Stimulated activated CD8-positive, alpha-beta memory T cell treated with anti-CD3 and anti-CD28 coated beads, Interleukin-7, amount 100 ng/mL, for 48 hours (primary cell): ENCODE results near the gene SERTAD1.

Experiments
- DNase-seq, 2 donors: peaks; one replicate each; pipeline ENCODE4 v3.0.0-alpha.2; 2020; ENCODE audit warnings: low read depth in 1 of 2; ENCODE audit errors: extremely low read depth in 1 of 2

SERTAD1 gene

DNA sequence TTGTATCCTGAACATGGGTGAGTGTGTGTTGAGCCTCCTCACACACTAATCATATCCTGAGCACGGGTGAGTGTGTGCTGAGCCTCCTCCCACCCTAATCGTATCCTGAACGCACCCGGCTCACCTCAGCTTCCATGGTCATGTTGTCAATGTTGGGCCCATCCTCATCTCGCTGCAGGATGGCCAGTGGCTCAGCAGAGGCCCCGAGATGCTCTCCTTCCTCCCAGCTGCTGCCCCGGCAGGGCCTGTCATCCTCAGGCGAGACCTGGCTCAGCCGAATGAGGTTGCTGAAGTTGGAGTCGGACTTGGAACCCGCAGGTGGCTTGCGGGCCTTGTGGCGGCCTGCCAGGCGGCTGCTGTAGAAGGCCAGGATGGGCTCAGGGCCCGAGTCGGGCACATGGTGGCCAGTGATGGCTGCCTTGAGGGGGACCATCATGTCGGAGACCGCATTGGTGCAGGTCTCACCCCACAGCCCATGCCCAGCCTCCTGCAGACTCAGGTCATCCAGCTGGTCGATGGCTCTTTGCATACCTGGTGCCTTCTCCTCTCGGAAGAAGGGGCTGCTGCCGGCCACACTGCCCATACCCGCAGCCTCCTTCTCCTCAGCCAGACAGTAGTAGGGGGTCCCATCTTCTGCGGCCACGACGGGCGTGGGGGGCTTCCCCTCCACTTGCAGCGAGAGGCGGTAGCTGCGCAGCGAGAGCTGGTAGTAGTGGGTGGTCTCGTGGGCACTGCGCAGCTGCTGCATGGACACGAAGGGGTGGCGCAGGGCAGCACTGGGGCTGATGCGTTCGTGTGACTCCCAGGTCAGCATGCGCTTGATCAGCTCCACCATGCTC, 45.4 kb downstream of the SERTAD1 start:
- DNase-seq: no peak

DNA sequence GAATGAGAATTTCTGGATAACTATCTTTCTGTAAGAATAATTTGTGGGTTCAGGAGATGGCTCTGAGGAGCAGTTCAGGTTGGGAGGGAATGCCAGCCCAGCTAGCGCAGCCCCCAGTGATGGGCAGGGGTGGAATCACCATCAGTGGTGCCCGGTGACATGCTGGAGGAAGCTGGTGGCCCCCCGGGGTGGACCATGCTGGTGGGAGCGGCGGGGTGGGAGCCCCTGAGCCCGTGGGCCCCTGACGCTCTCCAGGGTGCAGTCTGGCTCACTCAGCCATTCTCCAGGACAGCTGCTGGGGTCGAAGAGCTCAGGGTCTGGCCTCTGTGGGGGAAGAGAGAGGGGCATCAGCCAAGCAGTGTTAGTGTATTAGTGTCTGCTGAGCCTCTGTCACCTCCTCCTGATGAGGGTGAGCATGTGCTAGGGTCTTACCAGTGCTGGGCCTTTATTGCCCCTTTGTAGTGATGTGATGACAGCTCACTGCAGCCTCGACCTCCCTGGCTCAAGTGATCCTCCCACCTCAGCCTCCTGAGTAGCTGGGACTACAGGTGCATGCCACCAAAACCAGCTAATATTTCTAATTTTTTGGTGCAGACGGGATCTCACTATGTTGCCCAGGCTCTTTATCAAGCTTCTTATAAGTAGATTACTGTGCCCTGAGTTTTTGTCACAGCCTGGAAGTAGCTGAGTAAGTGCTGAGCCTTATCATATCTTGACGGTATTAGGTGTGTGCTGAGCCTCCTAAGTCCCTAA, 46.2 kb downstream of the SERTAD1 start:
- DNase-seq: no peak

DNA sequence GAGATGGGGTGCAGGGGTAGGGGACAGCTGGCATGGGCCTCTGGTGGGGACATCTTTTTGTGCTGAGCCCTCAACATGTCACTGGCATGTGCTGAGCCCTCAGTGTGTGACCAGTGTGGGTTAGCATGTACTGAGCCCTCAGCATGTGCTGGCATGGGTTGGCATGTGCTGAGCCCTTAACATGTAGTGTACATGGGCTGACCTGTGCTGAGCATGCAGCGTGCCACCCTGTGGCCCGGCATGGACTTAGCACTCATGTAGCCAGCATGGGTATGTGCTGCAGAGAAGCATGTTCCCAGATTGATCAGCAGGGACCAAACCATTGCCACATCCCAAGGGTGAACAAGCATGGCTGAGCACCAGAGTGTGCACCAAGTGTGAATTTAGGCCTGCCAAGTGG, 47.3 kb downstream of the SERTAD1 start:
- DNase-seq: no peak

DNA sequence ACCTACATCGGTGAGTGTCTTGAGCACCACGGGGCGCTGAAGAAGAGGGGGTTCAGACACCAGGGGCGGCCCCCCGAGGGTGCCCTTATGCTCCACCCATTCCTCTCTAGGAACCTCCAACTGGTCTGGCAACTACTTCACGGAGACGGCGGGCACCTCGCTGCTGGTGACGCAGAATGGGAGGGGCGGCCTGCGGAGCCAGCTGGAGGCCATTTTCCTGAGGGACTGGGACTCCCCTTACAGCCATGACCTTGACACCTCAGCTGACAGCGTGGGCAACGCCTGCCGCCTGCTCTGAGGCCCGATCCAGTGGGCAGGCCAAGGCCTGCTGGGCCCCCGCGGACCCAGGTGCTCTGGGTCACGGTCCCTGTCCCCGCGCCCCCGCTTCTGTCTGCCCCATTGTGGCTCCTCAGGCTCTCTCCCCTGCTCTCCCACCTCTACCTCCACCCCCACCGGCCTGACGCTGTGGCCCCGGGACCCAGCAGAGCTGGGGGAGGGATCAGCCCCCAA, 47.9 kb downstream of the SERTAD1 start:
- no peak for DNase-seq

DNA sequence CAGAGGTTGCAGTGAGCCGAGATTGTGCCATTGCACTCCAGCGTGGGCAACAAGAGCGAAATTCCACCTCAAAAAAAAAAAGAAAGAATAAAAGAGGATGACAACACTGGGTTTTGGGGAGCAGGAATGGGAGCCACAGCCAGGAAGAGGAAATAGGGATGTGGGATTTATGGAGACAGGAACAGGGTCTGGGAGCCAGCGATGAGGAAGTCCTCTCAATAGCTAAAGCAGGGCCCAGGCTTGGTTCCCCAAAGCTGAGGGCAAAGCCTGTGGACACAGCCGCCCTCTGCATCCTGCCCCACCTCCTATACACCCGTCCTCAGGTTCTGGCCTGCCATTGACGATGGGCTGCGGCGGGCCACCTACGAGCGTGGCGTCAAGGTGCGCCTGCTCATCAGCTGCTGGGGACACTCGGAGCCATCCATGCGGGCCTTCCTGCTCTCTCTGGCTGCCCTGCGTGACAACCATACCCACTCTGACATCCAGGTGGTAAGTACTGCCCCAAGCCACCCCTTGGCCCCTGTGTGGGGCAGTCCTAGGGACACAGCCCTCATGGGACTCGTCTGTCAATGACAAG, 49.4 kb downstream of the SERTAD1 start:
- no peak for DNase-seq

DNA sequence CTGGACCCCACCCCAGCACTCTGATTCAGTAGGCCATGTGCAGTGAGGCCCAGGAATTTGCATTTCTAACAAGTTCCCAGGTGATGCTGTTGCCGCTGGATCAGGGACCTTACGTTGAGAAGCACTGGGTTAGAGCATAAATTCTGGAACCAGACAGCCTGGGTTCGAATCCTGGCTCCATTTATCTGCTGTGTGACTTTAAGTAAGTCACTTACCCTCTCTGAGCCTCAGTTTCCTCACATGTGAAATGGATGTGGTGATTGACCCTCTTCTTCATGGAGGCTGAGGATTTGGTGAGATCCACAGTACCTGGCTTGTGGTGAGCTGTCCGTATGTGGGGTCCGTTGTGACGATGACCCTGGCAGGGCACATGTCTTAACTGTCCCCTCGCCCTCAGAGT, 51.7 kb downstream of the SERTAD1 start:
- no peak for DNase-seq

DNA sequence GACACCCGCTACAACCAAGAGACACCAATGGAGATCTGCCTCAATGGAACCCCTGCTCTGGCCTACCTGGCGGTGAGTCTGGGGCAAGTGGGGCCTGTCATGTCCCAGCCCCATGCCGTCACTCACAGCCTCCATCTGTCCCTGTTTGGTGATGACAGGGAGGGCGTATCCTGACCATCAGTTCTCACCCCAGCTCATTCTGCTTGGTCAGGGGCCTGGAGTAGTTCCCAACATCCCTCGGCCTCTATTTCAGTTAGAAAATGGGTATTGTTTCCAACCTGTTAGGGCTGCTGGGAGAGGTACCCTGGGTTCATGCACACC, 54.0 kb downstream of the SERTAD1 start:
- no peak for DNase-seq
